ENCODE results near the gene ELFN2. TPM values are rescaled to one million over a fixed set of nuclear protein-coding genes. Genes with fewer than 3 reads are reported as not detected.

Gene ELFN2
- total RNA-seq, 1 donor: under 0.01 TPM

DNA sequence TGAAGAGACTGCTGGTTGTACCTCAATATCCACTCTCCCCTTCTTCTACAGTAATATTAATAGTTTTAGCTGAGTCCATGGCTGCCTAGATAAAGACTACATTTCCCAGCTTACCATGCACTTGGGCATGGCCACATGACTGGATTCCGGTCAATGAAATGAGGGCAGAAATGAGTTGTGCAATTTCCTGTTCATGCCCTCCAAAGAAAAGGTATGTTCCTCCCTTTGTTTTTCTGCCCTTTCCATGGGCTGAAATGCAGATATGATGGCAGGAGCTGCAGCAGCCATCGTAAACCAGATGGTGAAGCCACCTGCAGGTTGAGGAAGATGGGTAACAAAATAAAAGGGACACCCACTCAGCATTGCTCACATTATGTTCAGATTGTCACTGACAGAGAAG lies 15.3 kb upstream of the ELFN2 start:
- DNase-seq (ENCODE audit: insufficient read length, low spot score, missing footprints): no peak
- Histone ChIP-seq H3K36me3 (ENCODE audit: insufficient read depth, low read length) (no peaks in the 10 kb centered on the region), H3K79me2 (ENCODE audit: insufficient read depth, low read length) (no peaks in the 10 kb centered on the region), H3K27me3 (ENCODE audit: insufficient read depth, low read length) (no peaks in the 10 kb centered on the region), H4K20me1 (ENCODE audit: insufficient read depth, low read length) (no peaks in the 10 kb centered on the region), H3K4me2 (ENCODE audit: insufficient read depth, low read length) (no peak overlapping the region), H3K4me3 (ENCODE audit: insufficient read depth, low read length) (no peak overlapping the region), H3K4me1 (ENCODE audit: insufficient read depth, low read length) (no peaks in the 10 kb centered on the region), H2AFZ (ENCODE audit: low read length) (no peak overlapping the region), H3K27ac (ENCODE audit: low read depth, low read length) (no peak overlapping the region), H3K9me3 (ENCODE audit: low read depth, low read length) (peaks cover 3% of the 10 kb centered on the region)
- TF ChIP-seq, protein P1, sequence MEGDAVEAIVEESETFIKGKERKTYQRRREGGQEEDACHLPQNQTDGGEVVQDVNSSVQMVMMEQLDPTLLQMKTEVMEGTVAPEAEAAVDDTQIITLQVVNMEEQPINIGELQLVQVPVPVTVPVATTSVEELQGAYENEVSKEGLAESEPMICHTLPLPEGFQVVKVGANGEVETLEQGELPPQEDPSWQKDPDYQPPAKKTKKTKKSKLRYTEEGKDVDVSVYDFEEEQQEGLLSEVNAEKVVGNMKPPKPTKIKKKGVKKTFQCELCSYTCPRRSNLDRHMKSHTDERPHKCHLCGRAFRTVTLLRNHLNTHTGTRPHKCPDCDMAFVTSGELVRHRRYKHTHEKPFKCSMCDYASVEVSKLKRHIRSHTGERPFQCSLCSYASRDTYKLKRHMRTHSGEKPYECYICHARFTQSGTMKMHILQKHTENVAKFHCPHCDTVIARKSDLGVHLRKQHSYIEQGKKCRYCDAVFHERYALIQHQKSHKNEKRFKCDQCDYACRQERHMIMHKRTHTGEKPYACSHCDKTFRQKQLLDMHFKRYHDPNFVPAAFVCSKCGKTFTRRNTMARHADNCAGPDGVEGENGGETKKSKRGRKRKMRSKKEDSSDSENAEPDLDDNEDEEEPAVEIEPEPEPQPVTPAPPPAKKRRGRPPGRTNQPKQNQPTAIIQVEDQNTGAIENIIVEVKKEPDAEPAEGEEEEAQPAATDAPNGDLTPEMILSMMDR (IDR thresholded peaks at IDR 0.05; ENCODE audit: extremely low read depth, low read depth, low read length): no peak

DNA sequence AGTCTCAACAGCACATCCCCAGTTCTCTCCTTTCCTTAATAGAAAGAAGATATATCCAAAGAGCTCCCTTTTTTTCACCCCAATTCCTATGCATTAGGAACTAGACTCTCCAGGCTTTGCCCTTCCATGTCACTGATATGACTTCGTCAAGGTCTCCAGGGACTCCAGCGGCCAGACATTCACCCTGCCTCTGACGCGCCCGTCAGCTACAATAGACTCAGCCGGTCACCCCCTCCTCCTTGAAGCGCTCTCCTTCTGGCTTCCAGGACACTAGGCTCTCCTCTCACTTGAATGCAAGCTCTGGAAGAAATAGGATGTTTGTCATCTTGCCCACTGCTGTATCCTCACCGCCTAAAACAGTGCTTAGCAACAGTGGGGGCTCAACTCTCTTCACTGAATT lies 14.9 kb upstream of the ELFN2 start:
- TF ChIP-seq, protein P1 (IDR thresholded peaks at IDR 0.05; ENCODE audit: extremely low read depth, low read depth, low read length): no peak
- no peaks in the 10 kb centered on the region for H3K36me3 ChIP-seq (ENCODE audit: insufficient read depth, low read length)
- H4K20me1 ChIP-seq (ENCODE audit: insufficient read depth, low read length): no peaks in the 10 kb centered on the region
- H3K4me1 ChIP-seq (ENCODE audit: insufficient read depth, low read length): no peaks in the 10 kb centered on the region
- no peak overlapping the region for H3K4me3 ChIP-seq (ENCODE audit: insufficient read depth, low read length)
- no peak overlapping the region for H3K4me2 ChIP-seq (ENCODE audit: insufficient read depth, low read length)
- no peak for DNase-seq (ENCODE audit: insufficient read length, low spot score, missing footprints)
- no peaks in the 10 kb centered on the region for H3K79me2 ChIP-seq (ENCODE audit: insufficient read depth, low read length)
- H3K27ac ChIP-seq (ENCODE audit: low read depth, low read length): no peak overlapping the region
- H3K27me3 ChIP-seq (ENCODE audit: insufficient read depth, low read length): no peaks in the 10 kb centered on the region
- H2AFZ ChIP-seq (ENCODE audit: low read length): no peak overlapping the region
- H3K9me3 ChIP-seq (ENCODE audit: low read depth, low read length): peaks cover 3% of the 10 kb centered on the region

DNA sequence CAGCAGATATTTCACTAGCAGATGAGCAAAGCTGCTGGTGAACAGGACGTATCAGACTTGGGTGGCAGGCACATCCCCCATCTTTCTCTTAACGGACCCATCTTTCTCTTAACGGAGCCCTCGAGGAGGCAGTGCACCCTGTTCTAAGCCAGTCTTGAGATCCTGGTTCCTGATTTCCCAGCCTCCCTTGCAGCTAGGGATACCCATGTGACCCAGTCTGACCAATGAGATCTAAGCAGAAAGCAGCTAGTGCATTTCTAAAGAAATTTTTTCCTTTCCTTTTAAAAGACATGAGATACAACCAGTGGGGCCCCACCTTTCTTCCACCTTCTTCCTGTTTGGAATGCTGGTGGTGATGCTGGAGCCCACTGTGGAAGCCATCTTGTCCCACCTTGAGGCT lies 13.6 kb upstream of the ELFN2 start:
- Histone ChIP-seq H3K27me3 (ENCODE audit: insufficient read depth, low read length) (no peaks in the 10 kb centered on the region), H2AFZ (ENCODE audit: low read length) (no peak overlapping the region), H3K4me1 (ENCODE audit: insufficient read depth, low read length) (no peaks in the 10 kb centered on the region), H3K4me3 (ENCODE audit: insufficient read depth, low read length) (no peak overlapping the region), H3K9me3 (ENCODE audit: low read depth, low read length) (peaks cover 3% of the 10 kb centered on the region), H3K4me2 (ENCODE audit: insufficient read depth, low read length) (no peak overlapping the region), H3K36me3 (ENCODE audit: insufficient read depth, low read length) (no peaks in the 10 kb centered on the region), H4K20me1 (ENCODE audit: insufficient read depth, low read length) (no peaks in the 10 kb centered on the region), H3K27ac (ENCODE audit: low read depth, low read length) (no peak overlapping the region), H3K79me2 (ENCODE audit: insufficient read depth, low read length) (no peaks in the 10 kb centered on the region)
- peak; percentile 74 for DNase-seq (ENCODE audit: insufficient read length, low spot score, missing footprints)
- TF ChIP-seq, protein P1 (IDR thresholded peaks at IDR 0.05; ENCODE audit: extremely low read depth, low read depth, low read length): no peak

DNA sequence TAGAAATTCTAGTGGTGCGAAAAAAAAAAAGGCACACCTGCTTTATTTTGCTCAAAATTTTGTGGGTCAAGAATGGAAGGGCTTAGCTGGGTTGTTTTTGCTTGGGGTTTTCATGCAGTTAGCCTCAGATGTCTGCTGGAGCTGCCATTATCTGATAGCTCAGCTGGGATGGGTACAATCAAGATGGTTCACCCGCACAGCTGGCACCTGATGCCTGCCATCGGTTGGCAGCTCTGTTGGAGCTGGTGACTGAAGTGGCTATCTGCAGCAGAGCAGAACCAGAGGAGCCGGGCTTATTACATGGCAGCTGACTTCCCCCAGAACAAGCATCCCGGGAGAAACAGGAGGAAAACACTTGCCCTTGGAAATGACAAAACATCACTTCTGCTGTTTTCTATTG lies 12.1 kb upstream of the ELFN2 start:
- H3K79me2 ChIP-seq (ENCODE audit: insufficient read depth, low read length): no peaks in the 10 kb centered on the region
- H3K4me3 ChIP-seq (ENCODE audit: insufficient read depth, low read length): no peak overlapping the region
- no peaks in the 10 kb centered on the region for H3K27me3 ChIP-seq (ENCODE audit: insufficient read depth, low read length)
- no peaks in the 10 kb centered on the region for H4K20me1 ChIP-seq (ENCODE audit: insufficient read depth, low read length)
- no peaks in the 10 kb centered on the region for H3K36me3 ChIP-seq (ENCODE audit: insufficient read depth, low read length)
- H3K4me2 ChIP-seq (ENCODE audit: insufficient read depth, low read length): no peak overlapping the region
- no peaks in the 10 kb centered on the region for H3K4me1 ChIP-seq (ENCODE audit: insufficient read depth, low read length)
- peaks cover 3% of the 10 kb centered on the region for H3K9me3 ChIP-seq (ENCODE audit: low read depth, low read length)
- no peak overlapping the region for H2AFZ ChIP-seq (ENCODE audit: low read length)
- TF ChIP-seq, protein P1 (IDR thresholded peaks at IDR 0.05; ENCODE audit: extremely low read depth, low read depth, low read length): no peak
- H3K27ac ChIP-seq (ENCODE audit: low read depth, low read length): no peak overlapping the region
- peak; percentile 65 for DNase-seq (ENCODE audit: insufficient read length, low spot score, missing footprints)
